HepG2 (cell line): ENCODE results near the gene ACAT2. TPM values are rescaled to one million over a fixed set of nuclear protein-coding genes. Genes with fewer than 3 reads are reported as not detected.

Experiments
- SYNCRIP ChIP-seq: fragments of 200-400 bp; formaldehyde crosslinking; IDR thresholded peaks from 2 replicates; pipeline ENCODE4 v1.6.1; 2018; ENCODE audit warnings: mild to moderate bottlenecking, low read depth, low read length; ENCODE audit not compliant: insufficient read depth
- ZBTB8A ChIP-seq: sonication (generic); formaldehyde crosslinking; IDR thresholded peaks from 2 replicates; pipeline ENCODE4 v1.4.0; 2020; ENCODE audit warnings: mild to moderate bottlenecking, low read depth, missing genetic modification reagents, borderline replicate concordance
- ZNF143 ChIP-seq: sonication (generic); formaldehyde crosslinking; IDR thresholded peaks from 2 replicates; pipeline ENCODE4 v1.4.0; 2020; ENCODE audit warnings: missing genetic modification reagents
- ZNF17 ChIP-seq: sonication (generic); formaldehyde crosslinking; IDR thresholded peaks from 2 replicates; pipeline ENCODE4 v1.5.0; 2020; ENCODE audit warnings: mild to moderate bottlenecking, missing genetic modification reagents
- ZNF383 ChIP-seq: sonication (generic); formaldehyde crosslinking; IDR thresholded peaks from 2 replicates; pipeline ENCODE4 v1.4.0; 2020; ENCODE audit warnings: missing genetic modification reagents, mild to moderate bottlenecking, borderline replicate concordance
- ZNF615 ChIP-seq: sonication (generic); formaldehyde crosslinking; IDR thresholded peaks from 2 replicates; pipeline ENCODE4 v1.5.0; 2020; ENCODE audit warnings: mild to moderate bottlenecking, missing genetic modification reagents, borderline replicate concordance
- polyA plus RNA-seq, 8 experiments: library from polyadenylated mRNA; depleted of rRNA in 3 of 8; stranded (reverse) in 7 of 8; unstranded in 1 of 8; fragments of >200 nt; fragmentation: Illumina TruSeq in 4 of 8; extraction: Trizol in 4 of 8; gene quantifications; 2 replicates each; pipeline versions ENCODE4 v1.2.1 to v1.2.3, GENCODE V29; 2011 to 2016; ENCODE audit warnings: low read depth in 4 of 8, missing spikeins in 1 of 8, mixed read lengths in 1 of 8; ENCODE audit not compliant: insufficient read depth in 1 of 8
- total RNA-seq, 5 experiments: library from RNA; depleted of rRNA; stranded (reverse); fragments of >200 nt; fragmentation: Illumina TruSeq; extraction: Trizol; gene quantifications; 2 replicates each; pipeline ENCODE4 v1.2.3, GENCODE V29; 2016; ENCODE audit warnings: low read depth in 1 of 5
- TF ChIP-seq, protein P1 (sequence below): sonication (generic); formaldehyde crosslinking; IDR thresholded peaks from 2 replicates; pipeline ENCODE4 v1.4.0; 2020; ENCODE audit warnings: mild to moderate bottlenecking, missing genetic modification reagents
- TF ChIP-seq, protein P2 (sequence below): sonication (generic); formaldehyde crosslinking; IDR thresholded peaks from 2 replicates; pipeline ENCODE4 v1.5.0; 2020; ENCODE audit warnings: mild to moderate bottlenecking, missing genetic modification reagents, moderate library complexity
- TF ChIP-seq, protein P3 (sequence below): sonication (generic); formaldehyde crosslinking; IDR thresholded peaks from 2 replicates; pipeline ENCODE4 v1.4.0; 2020; ENCODE audit warnings: missing genetic modification reagents
- TF ChIP-seq, protein P4 (sequence below): sonication (generic); formaldehyde crosslinking; IDR thresholded peaks from 2 replicates; pipeline ENCODE4 v1.4.0; 2020; ENCODE audit warnings: missing genetic modification reagents

Gene ACAT2
- total and polyA plus RNA-seq, 2 of the 13 experiments (the other 11 are each of a cell fraction or from before 2014, with no cell fraction given), result 121 to 534 TPM

DNA sequence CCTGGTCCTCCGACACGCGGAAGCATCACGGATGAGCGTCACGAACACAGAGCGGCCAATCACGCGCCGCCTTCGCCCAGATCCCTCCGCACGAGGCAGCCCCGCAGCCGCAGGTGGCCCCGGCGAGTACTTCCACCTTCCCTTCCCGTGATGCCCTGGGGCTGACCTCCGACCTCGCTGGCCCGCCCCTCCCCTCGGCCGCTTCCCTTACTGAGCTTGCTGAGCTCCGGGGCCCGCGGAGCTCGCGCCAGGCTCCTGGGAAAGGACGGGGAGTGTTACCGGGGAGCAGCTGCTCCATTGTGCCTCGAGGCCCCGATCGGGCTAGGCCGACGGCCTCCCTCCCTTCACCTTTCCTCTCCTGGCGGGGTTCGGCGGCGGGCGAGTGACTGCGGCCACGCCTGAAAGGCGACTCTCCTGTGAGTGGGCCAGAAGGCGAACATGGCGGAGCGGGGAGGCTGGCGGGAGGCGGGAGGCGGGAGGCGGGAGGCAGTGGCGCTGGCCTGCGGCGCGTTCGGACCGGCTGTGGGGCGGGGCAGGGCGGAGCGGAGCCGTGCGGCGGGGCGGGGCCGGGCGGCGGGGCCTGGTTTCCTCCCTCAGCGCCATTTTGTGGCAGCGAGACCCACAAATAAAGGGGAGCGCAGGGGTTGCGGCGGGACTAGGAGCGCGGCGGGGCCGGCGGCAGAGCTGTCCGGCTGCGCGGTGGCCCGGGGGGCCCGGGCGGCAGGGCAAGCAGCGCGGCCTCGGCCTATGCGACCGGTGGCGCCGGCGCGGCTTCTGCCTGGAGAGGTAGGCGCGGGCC is 34.7 kb upstream of the ACAT2 start, which contains the start of gene WTAP (continued):
- TF ChIP-seq, protein P1, sequence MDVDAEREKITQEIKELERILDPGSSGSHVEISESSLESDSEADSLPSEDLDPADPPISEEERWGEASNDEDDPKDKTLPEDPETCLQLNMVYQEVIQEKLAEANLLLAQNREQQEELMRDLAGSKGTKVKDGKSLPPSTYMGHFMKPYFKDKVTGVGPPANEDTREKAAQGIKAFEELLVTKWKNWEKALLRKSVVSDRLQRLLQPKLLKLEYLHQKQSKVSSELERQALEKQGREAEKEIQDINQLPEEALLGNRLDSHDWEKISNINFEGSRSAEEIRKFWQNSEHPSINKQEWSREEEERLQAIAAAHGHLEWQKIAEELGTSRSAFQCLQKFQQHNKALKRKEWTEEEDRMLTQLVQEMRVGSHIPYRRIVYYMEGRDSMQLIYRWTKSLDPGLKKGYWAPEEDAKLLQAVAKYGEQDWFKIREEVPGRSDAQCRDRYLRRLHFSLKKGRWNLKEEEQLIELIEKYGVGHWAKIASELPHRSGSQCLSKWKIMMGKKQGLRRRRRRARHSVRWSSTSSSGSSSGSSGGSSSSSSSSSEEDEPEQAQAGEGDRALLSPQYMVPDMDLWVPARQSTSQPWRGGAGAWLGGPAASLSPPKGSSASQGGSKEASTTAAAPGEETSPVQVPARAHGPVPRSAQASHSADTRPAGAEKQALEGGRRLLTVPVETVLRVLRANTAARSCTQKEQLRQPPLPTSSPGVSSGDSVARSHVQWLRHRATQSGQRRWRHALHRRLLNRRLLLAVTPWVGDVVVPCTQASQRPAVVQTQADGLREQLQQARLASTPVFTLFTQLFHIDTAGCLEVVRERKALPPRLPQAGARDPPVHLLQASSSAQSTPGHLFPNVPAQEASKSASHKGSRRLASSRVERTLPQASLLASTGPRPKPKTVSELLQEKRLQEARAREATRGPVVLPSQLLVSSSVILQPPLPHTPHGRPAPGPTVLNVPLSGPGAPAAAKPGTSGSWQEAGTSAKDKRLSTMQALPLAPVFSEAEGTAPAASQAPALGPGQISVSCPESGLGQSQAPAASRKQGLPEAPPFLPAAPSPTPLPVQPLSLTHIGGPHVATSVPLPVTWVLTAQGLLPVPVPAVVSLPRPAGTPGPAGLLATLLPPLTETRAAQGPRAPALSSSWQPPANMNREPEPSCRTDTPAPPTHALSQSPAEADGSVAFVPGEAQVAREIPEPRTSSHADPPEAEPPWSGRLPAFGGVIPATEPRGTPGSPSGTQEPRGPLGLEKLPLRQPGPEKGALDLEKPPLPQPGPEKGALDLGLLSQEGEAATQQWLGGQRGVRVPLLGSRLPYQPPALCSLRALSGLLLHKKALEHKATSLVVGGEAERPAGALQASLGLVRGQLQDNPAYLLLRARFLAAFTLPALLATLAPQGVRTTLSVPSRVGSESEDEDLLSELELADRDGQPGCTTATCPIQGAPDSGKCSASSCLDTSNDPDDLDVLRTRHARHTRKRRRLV, result peak; percentile 95
- peak; percentile 86; the same call in 1 of the 2 replicates for TF ChIP-seq ZNF17 (CRISPR knock-in tag)
- TF ChIP-seq ZBTB8A (CRISPR knock-in tag), result no peak; the same call in 1 of the 2 replicates
- TF ChIP-seq, protein P2, sequence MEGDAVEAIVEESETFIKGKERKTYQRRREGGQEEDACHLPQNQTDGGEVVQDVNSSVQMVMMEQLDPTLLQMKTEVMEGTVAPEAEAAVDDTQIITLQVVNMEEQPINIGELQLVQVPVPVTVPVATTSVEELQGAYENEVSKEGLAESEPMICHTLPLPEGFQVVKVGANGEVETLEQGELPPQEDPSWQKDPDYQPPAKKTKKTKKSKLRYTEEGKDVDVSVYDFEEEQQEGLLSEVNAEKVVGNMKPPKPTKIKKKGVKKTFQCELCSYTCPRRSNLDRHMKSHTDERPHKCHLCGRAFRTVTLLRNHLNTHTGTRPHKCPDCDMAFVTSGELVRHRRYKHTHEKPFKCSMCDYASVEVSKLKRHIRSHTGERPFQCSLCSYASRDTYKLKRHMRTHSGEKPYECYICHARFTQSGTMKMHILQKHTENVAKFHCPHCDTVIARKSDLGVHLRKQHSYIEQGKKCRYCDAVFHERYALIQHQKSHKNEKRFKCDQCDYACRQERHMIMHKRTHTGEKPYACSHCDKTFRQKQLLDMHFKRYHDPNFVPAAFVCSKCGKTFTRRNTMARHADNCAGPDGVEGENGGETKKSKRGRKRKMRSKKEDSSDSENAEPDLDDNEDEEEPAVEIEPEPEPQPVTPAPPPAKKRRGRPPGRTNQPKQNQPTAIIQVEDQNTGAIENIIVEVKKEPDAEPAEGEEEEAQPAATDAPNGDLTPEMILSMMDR (CRISPR knock-in tag), result peak; percentile 40
- peak; percentile 96; the same call in 1 of the 2 replicates for TF ChIP-seq ZNF615 (CRISPR knock-in tag)
- TF ChIP-seq, protein P3, sequence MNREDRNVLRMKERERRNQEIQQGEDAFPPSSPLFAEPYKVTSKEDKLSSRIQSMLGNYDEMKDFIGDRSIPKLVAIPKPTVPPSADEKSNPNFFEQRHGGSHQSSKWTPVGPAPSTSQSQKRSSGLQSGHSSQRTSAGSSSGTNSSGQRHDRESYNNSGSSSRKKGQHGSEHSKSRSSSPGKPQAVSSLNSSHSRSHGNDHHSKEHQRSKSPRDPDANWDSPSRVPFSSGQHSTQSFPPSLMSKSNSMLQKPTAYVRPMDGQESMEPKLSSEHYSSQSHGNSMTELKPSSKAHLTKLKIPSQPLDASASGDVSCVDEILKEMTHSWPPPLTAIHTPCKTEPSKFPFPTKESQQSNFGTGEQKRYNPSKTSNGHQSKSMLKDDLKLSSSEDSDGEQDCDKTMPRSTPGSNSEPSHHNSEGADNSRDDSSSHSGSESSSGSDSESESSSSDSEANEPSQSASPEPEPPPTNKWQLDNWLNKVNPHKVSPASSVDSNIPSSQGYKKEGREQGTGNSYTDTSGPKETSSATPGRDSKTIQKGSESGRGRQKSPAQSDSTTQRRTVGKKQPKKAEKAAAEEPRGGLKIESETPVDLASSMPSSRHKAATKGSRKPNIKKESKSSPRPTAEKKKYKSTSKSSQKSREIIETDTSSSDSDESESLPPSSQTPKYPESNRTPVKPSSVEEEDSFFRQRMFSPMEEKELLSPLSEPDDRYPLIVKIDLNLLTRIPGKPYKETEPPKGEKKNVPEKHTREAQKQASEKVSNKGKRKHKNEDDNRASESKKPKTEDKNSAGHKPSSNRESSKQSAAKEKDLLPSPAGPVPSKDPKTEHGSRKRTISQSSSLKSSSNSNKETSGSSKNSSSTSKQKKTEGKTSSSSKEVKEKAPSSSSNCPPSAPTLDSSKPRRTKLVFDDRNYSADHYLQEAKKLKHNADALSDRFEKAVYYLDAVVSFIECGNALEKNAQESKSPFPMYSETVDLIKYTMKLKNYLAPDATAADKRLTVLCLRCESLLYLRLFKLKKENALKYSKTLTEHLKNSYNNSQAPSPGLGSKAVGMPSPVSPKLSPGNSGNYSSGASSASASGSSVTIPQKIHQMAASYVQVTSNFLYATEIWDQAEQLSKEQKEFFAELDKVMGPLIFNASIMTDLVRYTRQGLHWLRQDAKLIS (CRISPR knock-in tag), result peak; percentile 90
- no peak; the same call in 1 of the 2 replicates for TF ChIP-seq ZNF383
- peak; percentile 96 for TF ChIP-seq ZNF143
- TF ChIP-seq, protein P4, sequence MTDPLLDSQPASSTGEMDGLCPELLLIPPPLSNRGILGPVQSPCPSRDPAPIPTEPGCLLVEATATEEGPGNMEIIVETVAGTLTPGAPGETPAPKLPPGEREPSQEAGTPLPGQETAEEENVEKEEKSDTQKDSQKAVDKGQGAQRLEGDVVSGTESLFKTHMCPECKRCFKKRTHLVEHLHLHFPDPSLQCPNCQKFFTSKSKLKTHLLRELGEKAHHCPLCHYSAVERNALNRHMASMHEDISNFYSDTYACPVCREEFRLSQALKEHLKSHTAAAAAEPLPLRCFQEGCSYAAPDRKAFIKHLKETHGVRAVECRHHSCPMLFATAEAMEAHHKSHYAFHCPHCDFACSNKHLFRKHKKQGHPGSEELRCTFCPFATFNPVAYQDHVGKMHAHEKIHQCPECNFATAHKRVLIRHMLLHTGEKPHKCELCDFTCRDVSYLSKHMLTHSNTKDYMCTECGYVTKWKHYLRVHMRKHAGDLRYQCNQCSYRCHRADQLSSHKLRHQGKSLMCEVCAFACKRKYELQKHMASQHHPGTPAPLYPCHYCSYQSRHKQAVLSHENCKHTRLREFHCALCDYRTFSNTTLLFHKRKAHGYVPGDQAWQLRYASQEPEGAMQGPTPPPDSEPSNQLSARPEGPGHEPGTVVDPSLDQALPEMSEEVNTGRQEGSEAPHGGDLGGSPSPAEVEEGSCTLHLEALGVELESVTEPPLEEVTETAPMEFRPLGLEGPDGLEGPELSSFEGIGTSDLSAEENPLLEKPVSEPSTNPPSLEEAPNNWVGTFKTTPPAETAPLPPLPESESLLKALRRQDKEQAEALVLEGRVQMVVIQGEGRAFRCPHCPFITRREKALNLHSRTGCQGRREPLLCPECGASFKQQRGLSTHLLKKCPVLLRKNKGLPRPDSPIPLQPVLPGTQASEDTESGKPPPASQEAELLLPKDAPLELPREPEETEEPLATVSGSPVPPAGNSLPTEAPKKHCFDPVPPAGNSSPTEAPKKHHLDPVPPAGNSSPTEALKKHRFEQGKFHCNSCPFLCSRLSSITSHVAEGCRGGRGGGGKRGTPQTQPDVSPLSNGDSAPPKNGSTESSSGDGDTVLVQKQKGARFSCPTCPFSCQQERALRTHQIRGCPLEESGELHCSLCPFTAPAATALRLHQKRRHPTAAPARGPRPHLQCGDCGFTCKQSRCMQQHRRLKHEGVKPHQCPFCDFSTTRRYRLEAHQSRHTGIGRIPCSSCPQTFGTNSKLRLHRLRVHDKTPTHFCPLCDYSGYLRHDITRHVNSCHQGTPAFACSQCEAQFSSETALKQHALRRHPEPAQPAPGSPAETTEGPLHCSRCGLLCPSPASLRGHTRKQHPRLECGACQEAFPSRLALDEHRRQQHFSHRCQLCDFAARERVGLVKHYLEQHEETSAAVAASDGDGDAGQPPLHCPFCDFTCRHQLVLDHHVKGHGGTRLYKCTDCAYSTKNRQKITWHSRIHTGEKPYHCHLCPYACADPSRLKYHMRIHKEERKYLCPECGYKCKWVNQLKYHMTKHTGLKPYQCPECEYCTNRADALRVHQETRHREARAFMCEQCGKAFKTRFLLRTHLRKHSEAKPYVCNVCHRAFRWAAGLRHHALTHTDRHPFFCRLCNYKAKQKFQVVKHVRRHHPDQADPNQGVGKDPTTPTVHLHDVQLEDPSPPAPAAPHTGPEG (CRISPR knock-in tag), result peak; percentile 94
- no peak for TF ChIP-seq SYNCRIP
